HL-60 (cell line): ENCODE measurements around the gene ASPDH.

ENCODE experiments used
- DNase-seq, 2 experiments: peaks; one replicate each; pipeline ENCODE4 v3.0.0-alpha.2; 2010 to 2020; ENCODE audit warnings: low read depth in 1 of 2, low spot score in 1 of 2
- H3K27ac ChIP-seq: fragments of 250-450 bp; sonication (Bioruptor Pico); replicated peaks from 2 replicates; pipeline ENCODE4 v1.5.1; 2020; ENCODE audit warnings: mild to moderate bottlenecking, moderate library complexity
- H3K27me3 ChIP-seq: fragments of 250-450 bp; sonication (Bioruptor Pico); 2 replicates; pipeline ENCODE4 v1.5.1; 2021; ENCODE audit warnings: mild to moderate bottlenecking, moderate library complexity; ENCODE audit not compliant: insufficient read depth, poor library complexity, severe bottlenecking
- H3K4me3 ChIP-seq: replicated peaks from 2 replicates; pipeline ENCODE4 v1.5.1; 2011; ENCODE audit warnings: mild to moderate bottlenecking, control low read depth, low read length; ENCODE audit not compliant: insufficient read depth
- GABPA ChIP-seq: IDR thresholded peaks from 2 replicates; pipeline ENCODE4 v1.6.1; 2012; ENCODE audit warnings: low read depth
- POLR2AphosphoS5 ChIP-seq: IDR thresholded peaks from 2 replicates; pipeline ENCODE4 v1.6.1; 2012; ENCODE audit warnings: low read depth
- SPI1 ChIP-seq: IDR thresholded peaks from 2 replicates; pipeline ENCODE4 v1.6.1; 2012; ENCODE audit warnings: low read depth, mild to moderate bottlenecking, borderline replicate concordance
- TF ChIP-seq, protein P1 (sequence below): IDR thresholded peaks from 2 replicates; pipeline ENCODE4 v1.6.1; 2012; ENCODE audit warnings: low read depth; ENCODE audit not compliant: insufficient replicate concordance
- TF ChIP-seq, protein P2 (sequence below): IDR thresholded peaks from one replicate; pipeline ENCODE4 v1.5.1; 2011; ENCODE audit warnings: low read length, control low read depth, inconsistent platforms; ENCODE audit not compliant: insufficient read depth

ASPDH gene

DNA sequence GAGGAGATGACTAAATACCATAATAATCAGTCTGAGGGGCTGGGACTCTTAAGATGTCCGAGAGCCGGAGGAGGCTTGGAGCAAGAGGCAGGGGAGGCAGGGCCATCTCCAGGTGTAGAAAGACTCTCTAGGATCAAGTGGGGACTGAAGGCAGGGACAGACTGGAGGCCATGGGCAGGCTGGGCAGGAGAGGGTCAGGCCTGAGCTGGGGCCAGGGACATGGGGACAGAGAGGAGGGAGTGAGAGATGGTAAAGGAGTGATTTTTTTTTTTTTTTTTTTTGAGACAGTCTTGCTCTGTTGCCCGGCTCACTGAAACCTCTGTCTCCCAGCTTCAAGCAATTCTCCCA is 4.9 kb downstream of the ASPDH start:
- H3K27ac ChIP-seq = no peak overlapping the region
- no peak for DNase-seq
- TF ChIP-seq SPI1 (no peak), POLR2AphosphoS5 (no peak), GABPA (no peak)
- TF ChIP-seq, protein P1, sequence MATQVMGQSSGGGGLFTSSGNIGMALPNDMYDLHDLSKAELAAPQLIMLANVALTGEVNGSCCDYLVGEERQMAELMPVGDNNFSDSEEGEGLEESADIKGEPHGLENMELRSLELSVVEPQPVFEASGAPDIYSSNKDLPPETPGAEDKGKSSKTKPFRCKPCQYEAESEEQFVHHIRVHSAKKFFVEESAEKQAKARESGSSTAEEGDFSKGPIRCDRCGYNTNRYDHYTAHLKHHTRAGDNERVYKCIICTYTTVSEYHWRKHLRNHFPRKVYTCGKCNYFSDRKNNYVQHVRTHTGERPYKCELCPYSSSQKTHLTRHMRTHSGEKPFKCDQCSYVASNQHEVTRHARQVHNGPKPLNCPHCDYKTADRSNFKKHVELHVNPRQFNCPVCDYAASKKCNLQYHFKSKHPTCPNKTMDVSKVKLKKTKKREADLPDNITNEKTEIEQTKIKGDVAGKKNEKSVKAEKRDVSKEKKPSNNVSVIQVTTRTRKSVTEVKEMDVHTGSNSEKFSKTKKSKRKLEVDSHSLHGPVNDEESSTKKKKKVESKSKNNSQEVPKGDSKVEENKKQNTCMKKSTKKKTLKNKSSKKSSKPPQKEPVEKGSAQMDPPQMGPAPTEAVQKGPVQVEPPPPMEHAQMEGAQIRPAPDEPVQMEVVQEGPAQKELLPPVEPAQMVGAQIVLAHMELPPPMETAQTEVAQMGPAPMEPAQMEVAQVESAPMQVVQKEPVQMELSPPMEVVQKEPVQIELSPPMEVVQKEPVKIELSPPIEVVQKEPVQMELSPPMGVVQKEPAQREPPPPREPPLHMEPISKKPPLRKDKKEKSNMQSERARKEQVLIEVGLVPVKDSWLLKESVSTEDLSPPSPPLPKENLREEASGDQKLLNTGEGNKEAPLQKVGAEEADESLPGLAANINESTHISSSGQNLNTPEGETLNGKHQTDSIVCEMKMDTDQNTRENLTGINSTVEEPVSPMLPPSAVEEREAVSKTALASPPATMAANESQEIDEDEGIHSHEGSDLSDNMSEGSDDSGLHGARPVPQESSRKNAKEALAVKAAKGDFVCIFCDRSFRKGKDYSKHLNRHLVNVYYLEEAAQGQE = no peak
- TF ChIP-seq, protein P2, sequence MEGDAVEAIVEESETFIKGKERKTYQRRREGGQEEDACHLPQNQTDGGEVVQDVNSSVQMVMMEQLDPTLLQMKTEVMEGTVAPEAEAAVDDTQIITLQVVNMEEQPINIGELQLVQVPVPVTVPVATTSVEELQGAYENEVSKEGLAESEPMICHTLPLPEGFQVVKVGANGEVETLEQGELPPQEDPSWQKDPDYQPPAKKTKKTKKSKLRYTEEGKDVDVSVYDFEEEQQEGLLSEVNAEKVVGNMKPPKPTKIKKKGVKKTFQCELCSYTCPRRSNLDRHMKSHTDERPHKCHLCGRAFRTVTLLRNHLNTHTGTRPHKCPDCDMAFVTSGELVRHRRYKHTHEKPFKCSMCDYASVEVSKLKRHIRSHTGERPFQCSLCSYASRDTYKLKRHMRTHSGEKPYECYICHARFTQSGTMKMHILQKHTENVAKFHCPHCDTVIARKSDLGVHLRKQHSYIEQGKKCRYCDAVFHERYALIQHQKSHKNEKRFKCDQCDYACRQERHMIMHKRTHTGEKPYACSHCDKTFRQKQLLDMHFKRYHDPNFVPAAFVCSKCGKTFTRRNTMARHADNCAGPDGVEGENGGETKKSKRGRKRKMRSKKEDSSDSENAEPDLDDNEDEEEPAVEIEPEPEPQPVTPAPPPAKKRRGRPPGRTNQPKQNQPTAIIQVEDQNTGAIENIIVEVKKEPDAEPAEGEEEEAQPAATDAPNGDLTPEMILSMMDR = no peak

DNA sequence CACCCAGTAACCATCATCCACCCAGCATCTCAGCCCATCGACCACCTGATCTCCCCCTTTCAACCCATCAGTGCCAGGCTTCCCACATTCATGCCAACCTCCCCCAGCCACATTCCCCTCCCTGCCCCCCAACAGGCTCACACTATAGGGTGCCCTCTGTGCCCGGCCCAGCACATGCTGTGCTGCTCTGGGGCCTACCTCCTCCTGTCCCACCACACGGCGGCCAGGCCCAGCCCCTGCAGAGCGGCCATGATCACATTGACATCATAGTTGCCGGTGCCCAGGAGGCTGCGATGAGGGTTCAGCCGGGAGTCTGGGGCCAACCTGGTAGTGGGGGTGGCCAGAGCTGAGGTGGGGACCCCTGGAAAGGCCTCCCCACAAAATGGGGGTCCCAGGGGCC is 6.3 kb downstream of the ASPDH start:
- no peak for DNase-seq
- no peaks in the 10 kb centered on the region for H3K27me3 ChIP-seq
- H3K4me3 ChIP-seq = no peak overlapping the region
- H3K27ac ChIP-seq = no peak overlapping the region
- TF ChIP-seq SPI1 (no peak), POLR2AphosphoS5 (no peak)
- TF ChIP-seq, protein P2 = no peak

More for the DNA sequence above, 4.9 kb downstream of the ASPDH start:
- H3K4me3 ChIP-seq = no peak overlapping the region
- H3K27me3 ChIP-seq = no peaks in the 10 kb centered on the region

DNA sequence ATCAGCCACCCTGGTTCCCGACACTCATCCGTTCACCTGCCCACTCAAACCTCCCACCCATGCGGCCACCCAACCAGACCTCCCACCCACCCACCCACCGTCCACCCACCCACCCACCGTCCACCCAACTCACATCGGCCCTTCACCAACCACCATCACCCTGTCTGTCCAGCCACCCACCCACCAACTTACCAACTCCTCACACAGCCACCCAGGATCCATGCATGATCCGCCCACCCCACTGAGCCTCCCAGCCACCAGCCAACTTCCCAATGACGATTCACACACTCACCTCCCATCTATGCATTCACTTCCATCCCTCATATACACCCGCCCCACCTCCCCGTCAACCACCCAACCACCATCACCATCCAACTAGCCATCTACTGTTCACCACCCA is 7.0 kb downstream of the ASPDH start:
- H3K27me3 ChIP-seq = no peaks in the 10 kb centered on the region
- TF ChIP-seq, protein P2 = no peak
- no peak for TF ChIP-seq SPI1
- TF ChIP-seq GABPA = no peak
- no peak for TF ChIP-seq POLR2AphosphoS5
- TF ChIP-seq, protein P1 = no peak
- no peak for DNase-seq
- no peak overlapping the region for H3K27ac ChIP-seq
- H3K4me3 ChIP-seq = no peak overlapping the region

DNA sequence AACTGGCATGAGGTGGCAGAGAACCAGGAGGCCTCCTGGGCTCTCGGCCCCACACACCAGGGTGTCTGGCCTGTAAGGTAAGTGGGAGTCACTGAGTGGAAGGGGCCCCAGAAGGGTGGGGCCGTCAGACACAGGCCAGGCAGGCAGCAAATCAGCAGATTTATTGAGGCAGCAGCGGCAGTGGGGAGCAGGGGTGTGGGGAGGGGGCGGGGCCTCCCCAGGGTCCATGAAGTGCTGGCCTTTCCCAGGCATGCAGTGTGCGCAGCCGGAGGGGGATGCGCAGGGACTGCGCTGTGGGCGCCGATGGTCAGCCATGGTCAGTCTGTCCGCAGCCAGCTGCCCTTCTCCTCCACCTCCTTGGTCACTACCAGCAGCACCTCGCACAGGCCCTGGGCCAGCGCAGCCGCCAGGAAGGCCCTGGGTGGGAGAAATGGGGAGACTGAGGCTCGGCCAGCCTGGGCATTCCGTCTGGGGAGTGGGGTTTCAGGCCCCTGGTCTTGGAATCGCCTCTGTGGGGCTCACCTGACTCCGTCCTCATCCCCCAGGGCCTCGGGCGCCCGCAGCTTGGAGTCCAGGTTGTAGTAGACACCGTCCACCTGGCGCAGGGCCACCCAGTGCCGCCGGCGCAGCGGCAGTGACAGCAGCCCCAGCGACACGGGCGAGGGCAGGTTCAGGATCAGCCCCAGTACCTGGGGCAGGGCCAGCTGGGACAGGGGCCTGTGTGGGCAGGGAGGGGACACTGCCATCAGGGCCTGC is 7.7 kb downstream of the ASPDH start:
- H3K27ac ChIP-seq = no peak overlapping the region
- no peaks in the 10 kb centered on the region for H3K27me3 ChIP-seq
- DNase-seq = no peak
- TF ChIP-seq SPI1 (no peak), GABPA (no peak), POLR2AphosphoS5 (no peak)
- TF ChIP-seq, protein P2 = no peak
- TF ChIP-seq, protein P1 = no peak
- H3K4me3 ChIP-seq = no peak overlapping the region
